ENCODE data around the gene LMNTD1.
"Not testable (repeated sequence)": the region's sequence is repeated elsewhere in the genome, so short reads cannot be mapped to it uniquely, and the experiment has no call there.

LMNTD1 gene, protein sequence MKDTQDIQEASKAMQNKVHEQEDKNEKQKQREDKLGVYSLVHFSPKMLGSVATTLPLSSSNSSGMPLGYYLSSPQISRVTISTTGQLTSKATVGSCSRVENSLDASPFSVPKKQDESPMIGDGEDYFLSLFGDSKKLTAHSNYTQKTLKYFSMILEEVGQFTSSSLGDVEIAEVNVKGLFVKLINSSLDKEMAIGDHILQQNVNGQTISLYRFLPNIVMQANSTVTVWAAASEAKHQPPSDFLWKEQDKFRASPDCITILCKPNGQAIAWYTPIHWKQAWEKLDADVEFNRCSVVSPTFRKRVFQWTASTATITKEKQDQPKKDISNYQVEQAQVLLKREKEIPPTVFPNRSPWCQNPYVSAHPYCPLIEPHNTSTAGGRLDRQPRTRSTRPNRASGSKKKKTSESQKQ

DNA sequence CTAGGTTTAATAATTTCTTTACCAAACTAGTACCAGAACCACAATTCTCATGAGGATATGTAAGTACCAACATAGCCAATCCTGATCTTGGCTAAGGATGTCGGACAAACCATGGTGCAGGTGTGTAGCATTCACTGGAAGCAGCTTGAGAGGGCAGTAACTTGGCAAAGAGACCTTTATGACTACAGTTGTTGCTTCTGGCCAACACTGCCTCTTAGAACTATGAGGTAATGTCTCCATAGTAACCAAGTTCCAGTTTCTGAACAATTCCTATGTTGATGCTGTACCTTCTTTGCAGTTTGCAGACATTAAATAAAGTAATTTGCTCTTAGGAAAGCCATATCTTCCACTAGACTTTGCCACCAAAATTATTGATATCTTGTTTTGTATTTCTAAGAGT, at the start of gene LMNTD1:
Gene LMNTD1 (minus strand): TSS at position 186 of the 400 bp plus-strand sequence. CDS start 324 bp downstream, outside the sequence.
- no peak for DNase-seq (ENCODE audit: low read depth in 2 of 2, low spot score in 1 of 2)

DNA sequence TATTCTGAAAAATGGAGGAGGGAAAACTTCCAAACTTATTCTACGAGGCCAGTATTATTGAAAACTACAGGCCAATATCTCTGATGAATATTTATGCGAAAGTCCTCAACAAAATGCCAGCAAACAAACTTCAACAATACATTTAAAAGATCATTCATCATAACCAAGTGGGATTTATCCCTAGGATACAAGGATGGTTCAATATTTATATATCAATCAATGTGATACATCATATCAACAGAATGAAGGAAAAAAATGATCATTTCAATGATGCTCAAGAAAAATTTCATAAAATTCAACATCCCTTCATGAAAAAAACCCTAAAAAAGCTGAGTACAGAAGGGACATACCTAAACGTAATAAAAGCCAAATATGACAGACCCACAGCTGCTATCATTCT, 45.9 kb upstream of the LMNTD1 start:
- no peak for DNase-seq (ENCODE audit: low read depth in 2 of 2, low spot score in 1 of 2)

DNA sequence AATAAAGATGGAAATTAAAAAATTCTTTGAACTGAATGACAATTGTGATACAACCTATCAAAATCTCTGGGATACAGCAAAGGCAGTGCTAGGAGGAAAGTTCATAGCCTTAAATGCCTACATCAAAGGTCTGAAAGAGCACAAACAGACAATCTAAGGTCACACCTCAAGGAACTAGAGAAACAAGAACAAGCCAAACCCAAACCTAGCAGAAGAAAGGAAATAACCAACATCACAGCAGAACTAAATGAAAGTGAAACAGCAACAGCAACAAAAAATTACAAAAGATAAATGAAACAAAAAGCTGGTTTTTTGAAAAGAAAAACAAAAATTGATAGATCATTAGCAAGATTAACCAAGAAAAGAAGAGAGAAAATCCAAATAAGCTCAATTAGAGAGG, 42.4 kb upstream of the LMNTD1 start:
- DNase-seq (ENCODE audit: low read depth in 2 of 2, low spot score in 1 of 2), result not testable (repeated sequence)

DNA sequence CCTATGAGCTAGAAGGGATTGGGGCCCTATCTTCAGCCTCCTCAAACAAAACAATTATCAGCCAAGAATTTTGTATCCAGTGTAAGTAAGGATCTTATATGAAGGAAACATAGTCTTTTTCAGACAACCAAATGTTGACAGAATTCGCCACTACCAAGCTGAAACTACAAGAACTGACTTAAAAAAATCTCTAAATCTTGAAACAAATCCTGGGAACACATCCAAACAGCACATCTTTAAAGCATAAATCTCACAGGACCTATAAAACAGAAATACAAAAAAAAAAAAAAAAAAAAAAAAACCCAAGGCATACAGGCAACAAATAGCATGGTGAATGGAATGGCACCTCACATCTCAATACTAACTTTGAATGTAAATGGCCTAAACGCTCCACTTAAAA, 41.3 kb upstream of the LMNTD1 start:
- DNase-seq (ENCODE audit: low read depth in 2 of 2, low spot score in 1 of 2), result no peak

DNA sequence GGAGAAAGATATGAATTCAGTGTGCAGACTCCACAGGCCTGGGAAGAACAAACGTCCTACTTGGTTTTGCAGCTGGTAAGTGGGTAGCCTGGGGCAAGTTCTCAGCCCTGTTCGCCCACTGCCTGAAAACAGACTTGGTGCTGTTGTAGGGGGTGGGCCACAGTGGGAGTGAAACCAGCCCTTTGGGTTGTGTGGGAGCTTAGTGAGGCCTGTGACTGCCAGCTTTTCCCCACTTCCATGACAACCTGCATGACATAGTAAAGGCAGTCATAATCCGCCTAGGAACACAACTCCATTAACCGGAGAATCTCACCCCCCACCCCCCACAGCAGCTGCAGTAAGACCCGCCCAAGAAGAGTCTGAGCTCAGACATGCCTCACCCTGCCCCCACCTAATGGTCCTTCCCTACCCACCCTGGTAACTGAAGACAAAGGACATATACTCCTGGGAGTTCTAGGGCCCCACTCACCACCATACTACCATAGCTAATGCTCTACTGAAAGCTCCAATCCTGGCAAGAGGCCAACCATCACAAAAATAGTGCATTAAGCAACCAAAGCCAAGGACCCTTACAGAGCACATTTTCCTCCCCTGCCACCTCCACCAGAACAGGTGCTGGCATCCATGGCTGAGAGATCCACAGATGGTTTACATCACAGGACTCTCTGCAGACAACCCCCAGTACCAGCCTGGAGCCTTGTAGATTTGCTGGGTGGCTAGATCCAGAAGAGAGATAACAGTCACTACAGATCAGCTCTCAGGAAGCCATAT, 39.8 kb upstream of the LMNTD1 start:
- no peak for DNase-seq (ENCODE audit: low read depth in 2 of 2, low spot score in 1 of 2)

DNA sequence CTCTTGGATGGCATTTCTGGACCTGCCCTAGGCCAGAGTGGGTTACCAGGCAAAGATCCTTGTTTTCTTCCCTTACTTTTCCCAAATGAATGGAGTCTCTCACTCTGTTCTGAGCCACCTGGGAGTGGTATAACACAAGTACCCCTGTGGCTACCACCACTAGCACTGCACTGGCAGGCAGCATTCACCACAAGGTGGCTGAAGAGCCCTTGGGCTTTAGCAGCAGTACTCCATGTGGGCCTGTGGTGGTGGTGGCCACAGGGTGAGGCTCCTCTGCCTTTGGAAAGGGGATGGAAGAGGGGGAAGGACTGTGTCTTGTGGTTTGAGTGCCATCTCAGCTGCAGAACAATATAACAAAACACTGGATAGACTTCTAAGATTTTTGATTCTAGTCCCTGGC, 38.1 kb upstream of the LMNTD1 start:
- DNase-seq (ENCODE audit: low read depth in 2 of 2, low spot score in 1 of 2), result no peak

DNA sequence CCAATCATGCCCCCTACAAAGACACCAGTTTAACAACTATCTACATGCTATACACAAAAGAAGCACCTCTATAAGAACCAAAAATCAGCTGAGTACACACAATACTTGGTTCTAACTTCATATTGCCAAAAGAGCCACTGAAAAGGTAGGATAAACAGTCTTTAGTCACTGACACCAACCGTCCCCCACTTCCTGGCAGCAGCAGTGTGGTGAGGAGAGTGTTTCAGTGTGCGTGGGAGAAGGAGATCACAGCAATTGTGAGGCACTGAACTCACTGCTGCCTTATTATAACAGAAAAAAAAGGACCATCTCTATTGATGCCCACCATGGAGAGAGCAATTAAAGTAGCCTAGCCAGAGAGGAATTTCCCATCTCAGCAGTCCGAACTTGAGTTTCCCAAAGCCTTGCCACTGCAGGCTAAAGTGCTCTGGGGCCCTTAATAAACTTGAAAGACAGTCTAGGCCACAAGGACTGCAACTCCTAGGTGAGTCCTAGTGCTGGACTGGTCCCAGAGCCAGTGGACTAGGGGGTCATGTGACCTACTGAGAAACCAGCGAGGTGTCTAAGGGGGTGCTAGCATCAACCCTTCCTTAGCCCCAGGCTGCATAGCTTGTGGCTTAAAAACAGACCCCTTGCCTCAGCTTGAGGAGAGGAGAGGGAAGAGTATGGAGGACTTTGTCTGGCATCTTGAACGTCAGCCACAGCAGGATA, 37.1 kb upstream of the LMNTD1 start:
- DNase-seq (ENCODE audit: low read depth in 2 of 2, low spot score in 1 of 2), result peak in 1 of 2 donors; percentile 15

DNA sequence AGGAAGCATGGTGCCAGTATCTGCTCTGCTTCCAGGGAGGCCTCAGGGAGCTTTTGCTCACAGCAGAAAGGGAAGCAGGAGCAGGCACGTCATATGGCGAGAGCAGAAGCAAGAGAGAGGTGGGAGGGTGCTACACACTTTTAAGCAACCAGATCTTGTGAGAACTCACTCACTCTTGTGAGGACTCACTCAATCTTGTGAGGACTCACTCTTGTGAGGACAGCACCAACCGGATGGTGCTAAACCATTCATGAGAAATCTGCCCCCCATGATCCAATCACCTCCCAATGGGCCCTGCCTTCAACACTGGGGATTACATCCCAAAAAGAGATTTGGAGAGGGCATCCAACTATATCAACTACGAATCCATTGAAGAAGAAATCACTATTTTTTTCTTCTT, 34.3 kb upstream of the LMNTD1 start:
- no peak for DNase-seq (ENCODE audit: low read depth in 2 of 2, low spot score in 1 of 2)

DNA sequence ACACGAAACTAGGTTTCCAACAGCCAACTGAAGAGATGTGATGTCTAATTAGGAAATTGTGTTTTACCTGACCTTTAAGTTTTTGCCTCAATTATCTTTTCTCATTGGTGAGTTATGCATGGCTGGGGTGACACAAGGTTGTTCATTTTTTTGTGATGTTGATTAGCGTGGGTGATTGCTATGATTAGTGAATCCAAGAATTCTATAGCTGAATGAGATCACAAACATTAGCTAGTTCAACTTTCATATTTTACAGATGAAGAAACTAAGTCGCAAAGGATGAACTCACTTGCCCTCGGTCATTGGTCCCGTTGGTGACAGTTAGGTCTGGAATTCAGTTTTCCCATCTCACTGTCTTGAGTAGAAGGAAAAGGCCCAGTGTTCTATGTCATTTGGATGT, 32.6 kb upstream of the LMNTD1 start:
- DNase-seq (ENCODE audit: low read depth in 2 of 2, low spot score in 1 of 2), result no peak

DNA sequence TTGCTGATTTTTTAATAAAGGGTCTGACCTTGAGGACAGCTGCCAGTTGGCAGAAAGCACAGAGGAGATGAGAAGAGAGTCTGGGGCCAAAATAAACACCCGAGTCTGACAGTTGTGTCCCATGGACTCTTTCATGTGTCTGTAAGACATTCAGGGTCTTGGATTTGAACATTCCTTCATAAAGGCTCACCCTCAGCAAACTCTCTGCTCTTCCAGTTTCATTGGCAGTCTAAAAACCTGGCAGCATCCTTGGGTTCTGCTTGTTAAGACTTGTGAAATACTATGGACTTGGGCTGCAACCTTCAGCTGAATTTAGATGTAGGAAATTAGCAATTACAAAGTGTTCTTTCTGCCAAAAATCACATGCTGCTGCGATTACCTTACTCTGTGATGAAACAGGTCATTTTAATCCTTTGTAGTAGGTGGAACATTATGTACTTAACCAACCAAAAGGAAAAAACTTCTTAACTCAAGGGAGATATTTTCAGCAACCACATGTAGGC, 32.0 kb upstream of the LMNTD1 start:
- no peak for DNase-seq (ENCODE audit: low read depth in 2 of 2, low spot score in 1 of 2)

DNA sequence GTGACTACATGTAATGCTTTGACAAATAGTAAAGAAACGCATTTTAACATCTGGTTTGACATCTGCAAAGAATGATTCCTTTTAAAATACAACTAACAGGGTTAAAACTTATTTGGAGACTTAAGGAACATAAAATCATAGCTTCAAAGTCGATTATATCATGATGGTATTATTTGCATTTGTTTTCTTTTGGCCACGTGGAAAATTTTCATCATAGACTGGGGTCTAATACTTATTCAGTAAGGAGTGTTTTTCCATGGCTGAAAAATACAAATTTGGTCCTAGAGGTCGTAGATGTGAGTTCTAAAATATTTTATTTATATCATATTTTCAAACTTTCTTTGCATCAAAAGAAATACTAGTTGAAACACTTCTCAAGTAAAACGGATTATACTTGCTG, 31.5 kb upstream of the LMNTD1 start:
- DNase-seq (ENCODE audit: low read depth in 2 of 2, low spot score in 1 of 2), result no peak

DNA sequence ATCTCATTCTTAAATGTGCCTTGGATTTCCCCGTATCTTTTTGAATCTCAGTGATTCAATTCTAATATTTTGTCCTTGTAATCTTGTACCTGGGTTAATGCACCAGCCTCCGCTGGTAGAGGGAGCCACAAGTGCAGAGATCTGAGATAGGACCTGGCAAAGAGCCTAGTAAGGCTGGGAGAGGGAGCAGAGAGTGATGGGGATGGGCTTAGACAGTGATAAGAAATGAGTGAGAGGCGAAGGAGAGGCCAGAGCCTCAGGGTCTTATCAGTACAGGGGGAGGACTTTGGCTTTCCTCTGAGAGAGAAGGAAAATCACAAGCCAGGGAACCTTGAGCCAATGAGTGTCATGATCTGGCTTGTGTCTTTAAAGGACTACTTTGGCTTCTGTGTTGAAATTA, 30.5 kb upstream of the LMNTD1 start:
- no peak for DNase-seq (ENCODE audit: low read depth in 2 of 2, low spot score in 1 of 2)

DNA sequence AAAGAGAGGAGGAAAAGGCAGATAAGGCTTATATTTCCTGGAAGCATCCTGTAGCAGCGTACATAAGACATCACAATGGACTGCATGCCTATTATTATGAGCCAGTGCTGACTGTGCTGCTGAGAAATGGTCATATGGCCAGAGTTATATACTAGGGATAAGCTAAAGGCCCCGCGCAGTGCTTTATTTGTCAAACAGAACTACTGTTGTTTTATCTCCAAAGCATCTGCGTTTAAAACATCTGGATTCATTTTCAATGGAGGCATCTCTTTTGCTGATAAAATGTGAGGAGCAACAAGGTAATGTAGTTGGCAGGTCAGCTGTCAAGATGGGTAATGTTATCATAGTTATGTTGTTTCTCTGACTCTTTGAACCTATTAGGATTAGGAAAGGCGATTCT, 28.0 kb upstream of the LMNTD1 start:
- no peak for DNase-seq (ENCODE audit: low read depth in 2 of 2, low spot score in 1 of 2)

DNA sequence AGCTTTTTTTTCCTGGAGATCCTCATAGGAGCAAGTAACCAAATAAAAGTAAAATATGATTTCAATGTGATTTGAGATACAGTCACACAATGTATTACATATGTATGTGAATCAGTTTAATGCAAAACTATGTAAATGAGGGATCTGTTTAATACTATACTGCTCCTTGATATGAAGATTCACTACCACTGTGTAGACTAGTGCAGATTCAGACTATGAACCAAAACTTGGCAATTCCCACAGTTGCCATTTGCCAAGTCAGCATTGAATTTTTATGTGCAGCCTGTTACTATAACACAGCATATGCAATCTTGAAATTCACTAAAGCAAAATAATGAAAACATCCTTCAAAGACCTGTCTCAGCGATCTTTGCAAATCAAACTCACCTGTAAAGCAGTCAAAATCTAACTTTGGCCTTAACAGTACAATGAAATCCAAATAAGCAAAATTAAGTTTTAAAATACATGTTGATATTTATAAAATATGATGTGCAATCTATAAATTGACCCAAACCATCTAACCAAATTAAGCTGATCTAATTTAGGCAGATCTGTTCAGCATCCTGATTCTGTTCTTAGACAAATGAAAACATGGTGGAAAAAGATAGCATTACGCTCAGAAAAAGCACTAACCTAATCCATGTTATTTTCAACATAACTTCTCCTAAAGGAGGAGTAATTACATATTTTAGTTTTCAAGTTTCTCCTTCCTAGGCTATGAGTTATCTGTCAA, 25.5 kb upstream of the LMNTD1 start:
- DNase-seq (ENCODE audit: low read depth in 2 of 2, low spot score in 1 of 2), result no peak

DNA sequence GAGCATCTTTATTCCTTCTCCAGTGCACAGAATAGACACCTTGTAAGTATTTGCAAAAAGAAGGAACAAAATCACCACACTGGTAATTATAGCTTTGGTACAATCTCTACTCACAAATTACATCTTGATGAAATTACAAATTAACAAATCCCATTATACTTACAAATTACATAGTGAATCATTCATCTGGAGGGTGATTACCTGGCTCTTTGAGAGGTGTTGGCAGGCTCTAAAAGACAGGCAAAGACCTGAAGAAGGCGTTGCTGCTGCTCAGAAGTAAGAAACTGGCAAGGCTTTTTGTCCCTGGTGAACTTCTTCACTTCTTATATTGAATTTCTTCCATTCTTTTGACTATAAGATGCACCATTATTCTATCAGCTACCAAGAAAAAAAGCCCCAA, 21.7 kb upstream of the LMNTD1 start:
- DNase-seq (ENCODE audit: low read depth in 2 of 2, low spot score in 1 of 2), result no peak

DNA sequence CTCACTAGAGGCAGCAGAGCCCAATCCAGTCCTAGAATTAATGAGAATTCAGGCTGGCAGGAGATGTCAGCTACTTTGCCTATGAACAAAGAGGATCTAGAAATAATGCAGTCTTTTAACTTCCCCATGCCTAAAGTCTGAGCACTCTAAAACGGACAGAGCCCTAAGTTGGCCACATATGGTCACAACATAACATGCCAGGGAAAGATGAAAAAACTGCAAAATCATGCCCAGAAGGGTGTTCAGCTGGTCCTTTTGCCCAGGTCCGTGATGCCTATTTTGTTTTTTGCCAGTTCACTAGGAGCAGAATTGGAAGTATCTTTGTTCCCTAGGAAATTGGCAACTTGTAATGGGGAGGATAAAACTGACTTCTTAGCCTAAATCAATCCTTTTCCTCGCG, 20.3 kb upstream of the LMNTD1 start:
- no peak for DNase-seq (ENCODE audit: low read depth in 2 of 2, low spot score in 1 of 2)

DNA sequence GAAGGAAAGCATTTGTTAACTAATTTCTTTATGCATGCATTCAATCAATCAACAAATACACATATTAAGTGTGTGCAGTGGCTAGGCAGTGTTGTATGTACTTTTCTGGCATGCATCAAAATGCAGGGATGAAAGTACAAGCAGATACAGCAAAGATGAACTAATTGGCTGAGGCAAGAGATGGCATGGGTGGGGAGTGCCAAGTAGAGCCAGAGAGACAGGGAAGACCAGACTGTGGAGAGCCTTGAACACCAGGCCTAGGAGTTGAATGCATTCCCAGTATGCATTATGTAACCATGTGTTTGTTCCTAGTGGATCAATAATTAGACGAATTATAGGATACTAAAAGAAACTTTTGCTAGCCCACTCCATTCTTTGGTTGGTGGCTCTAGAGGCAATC, 17.3 kb upstream of the LMNTD1 start:
- no peak for DNase-seq (ENCODE audit: low read depth in 2 of 2, low spot score in 1 of 2)

DNA sequence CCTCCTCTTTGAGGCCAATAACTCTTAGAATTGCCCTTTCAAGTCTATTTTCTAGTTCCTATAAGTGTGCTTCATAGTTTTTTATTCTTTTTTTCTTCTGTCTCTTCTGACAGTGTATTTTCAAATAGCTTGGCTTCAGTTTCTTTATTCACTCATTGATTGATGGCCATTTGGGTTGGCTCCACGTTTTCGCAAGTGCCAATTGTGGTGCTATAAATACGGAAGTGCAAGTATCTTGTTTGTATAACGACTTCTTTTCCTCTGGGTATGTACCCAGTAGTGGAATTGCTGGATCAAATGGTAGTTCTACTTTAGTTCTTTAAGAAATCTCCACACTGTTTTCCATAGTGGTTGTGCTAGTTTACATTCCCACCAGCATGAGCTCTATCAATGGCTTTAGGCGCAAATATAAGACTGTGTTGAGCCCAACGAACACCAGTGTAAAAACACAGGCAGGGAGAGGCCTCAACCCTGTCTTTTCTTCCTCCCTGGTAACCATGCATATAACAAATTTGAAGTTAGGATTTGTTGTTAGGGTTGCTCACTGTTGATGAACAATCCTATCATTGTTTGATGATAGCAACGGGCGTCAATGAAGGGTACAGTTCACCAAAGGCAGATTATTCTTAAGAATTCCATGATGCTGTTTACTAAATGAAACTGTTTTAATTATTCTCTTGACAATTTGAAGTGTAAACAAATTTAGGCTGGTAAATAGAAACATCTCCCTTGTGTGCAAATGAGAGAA, 13.3 kb upstream of the LMNTD1 start:
- no peak for DNase-seq (ENCODE audit: low read depth in 2 of 2, low spot score in 1 of 2)

DNA sequence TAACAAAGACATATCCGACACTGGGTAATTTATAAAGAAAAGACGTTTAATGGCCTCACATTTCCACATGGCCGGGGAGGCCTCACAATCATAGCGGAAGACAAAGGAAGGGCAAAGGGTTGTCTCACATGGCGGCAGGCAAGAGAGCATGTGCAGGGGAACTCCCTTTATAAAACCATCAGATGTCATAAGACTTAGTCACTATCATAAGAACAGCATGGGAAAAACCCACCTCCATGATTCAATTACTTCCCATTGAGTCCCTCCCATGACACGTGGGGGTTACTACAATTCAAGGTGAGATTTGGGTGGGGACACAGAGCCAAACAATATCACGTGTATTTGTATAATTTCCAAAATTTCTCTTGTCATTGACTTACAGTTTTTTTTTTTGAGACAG, 5.5 kb upstream of the LMNTD1 start:
- DNase-seq (ENCODE audit: low read depth in 2 of 2, low spot score in 1 of 2), result no peak

DNA sequence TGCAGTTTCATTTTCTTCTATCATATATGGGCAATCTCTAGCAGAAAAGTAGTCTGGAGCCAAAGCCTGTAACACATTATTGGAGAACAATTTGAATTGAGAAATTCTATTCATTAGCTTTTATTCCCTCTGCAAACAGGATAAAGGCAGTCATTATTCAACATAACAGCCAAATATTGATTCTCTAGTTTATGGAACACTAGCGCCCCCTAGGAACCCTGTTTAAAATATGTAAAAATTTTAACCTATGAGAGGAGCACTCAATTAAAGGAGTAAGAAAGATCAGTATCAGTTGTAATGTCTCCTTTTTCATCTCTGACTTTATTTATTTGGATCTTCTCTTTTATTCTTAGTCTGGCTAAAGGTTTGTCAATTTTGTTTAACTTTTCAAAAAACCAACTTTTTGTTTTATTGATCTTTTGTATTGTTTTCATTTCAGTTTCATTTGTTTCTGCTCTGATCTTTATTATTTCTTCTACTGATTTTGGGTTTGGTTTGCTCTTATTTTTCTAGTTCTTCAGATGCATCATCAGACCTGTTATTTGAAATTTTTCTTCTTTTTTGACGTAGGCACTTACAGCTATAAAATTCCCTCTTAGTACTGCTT, 4.8 kb upstream of the LMNTD1 start:
- no peak for DNase-seq (ENCODE audit: low read depth in 2 of 2, low spot score in 1 of 2)

All from stimulated activated CD8-positive, alpha-beta memory T cell treated with anti-CD3 and anti-CD28 coated beads, Interleukin-4, amount 100 ng/mL, for 4 hours (primary cell).